ENCODE measurements around the gene AKT3.

AKT3 gene

GRCh38 chr1:243765676-243766075, 84.4 kb downstream of the AKT3 start:
- no peak for DNase-seq (ENCODE audit: low read depth)
- no peak overlapping the region for H3K4me3 ChIP-seq (replicated peaks; ENCODE audit: low read depth, low read length)
- no peak for TF ChIP-seq CTCF (IDR thresholded peaks at IDR 0.05; ENCODE audit: low read length, missing control alignments)

GRCh38 chr1:243763806-243764205, 86.2 kb downstream of the AKT3 start:
- no peak for DNase-seq (ENCODE audit: low read depth)

GRCh38 chr1:243758647-243759046, 91.4 kb downstream of the AKT3 start:
- TF ChIP-seq CTCF (IDR thresholded peaks at IDR 0.05; ENCODE audit: low read length, missing control alignments) = no peak
- no peak for DNase-seq (ENCODE audit: low read depth)
- no peak overlapping the region for H3K4me3 ChIP-seq (replicated peaks; ENCODE audit: low read depth, low read length)

More at GRCh38 chr1:243763806-243764205, 86.2 kb downstream of the AKT3 start:
- no peak for TF ChIP-seq CTCF (IDR thresholded peaks at IDR 0.05; ENCODE audit: low read length, missing control alignments)
- H3K4me3 ChIP-seq (replicated peaks; ENCODE audit: low read depth, low read length) = no peak overlapping the region

- no peak overlapping the region for H3K4me3 ChIP-seq (replicated peaks; ENCODE audit: low read depth, low read length)
- no peak for DNase-seq (ENCODE audit: low read depth)
- TF ChIP-seq CTCF (IDR thresholded peaks at IDR 0.05; ENCODE audit: low read length, missing control alignments) = no peak
These were observed 93.5 kb downstream of the AKT3 start for GRCh38 chr1:243756529-243756928.

- H3K4me3 ChIP-seq (replicated peaks; ENCODE audit: low read depth, low read length) = no peak overlapping the region
- TF ChIP-seq CTCF (IDR thresholded peaks at IDR 0.05; ENCODE audit: low read length, missing control alignments) = no peak
- no peak for DNase-seq (ENCODE audit: low read depth)
These were observed 95.7 kb downstream of the AKT3 start for GRCh38 chr1:243754348-243754747.

- H3K4me3 ChIP-seq (replicated peaks; ENCODE audit: low read depth, low read length) = no peak overlapping the region
- no peak for DNase-seq (ENCODE audit: low read depth)
- no peak for TF ChIP-seq CTCF (IDR thresholded peaks at IDR 0.05; ENCODE audit: low read length, missing control alignments)
These were observed 98.5 kb downstream of the AKT3 start for GRCh38 chr1:243751506-243751905.

GRCh38 chr1:243748706-243749283, 101.2 kb downstream of the AKT3 start:
- peak; percentile 92 for DNase-seq (ENCODE audit: low read depth)
- H3K4me3 ChIP-seq (replicated peaks; ENCODE audit: low read depth, low read length) = no peak overlapping the region
- peak; percentile 80 for TF ChIP-seq CTCF (IDR thresholded peaks at IDR 0.05; ENCODE audit: low read length, missing control alignments)
